ELF-1 (cell line): ENCODE results near the gene ETDC.

Experiments
- DNase-seq: peaks from one replicate; pipeline ENCODE4 v3.0.0-alpha.2; 2016; ENCODE audit warnings: low read depth, low spot score

The ETDC gene

DNA sequence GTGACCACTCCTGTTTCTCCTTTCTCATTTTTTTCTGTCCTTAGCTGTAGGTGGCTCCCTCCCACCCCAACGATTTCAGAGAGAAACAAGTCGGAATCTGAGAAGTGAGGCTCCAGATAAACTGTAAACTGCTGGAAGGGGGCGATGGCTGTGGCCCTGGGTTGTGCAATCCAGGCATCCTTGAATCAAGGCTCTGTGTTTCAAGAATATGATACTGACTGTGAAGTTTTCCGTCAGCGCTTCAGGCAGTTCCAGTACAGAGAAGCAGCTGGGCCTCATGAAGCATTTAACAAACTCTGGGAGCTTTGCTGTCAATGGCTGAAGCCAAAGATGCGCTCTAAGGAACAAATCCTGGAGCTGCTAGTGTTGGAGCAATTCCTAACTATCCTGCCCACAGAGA is 37.7 kb downstream of the ETDC start:
- no peak for DNase-seq

GRCh38 chrX:135347381-135348016 is 38.2 kb downstream of the ETDC start:
- DNase-seq = no peak

GRCh38 chrX:135354288-135354687 is 45.0 kb downstream of the ETDC start:
- DNase-seq = no peak
